Smooth muscle cell (in vitro differentiated cells): ENCODE measurements around the gene SCAF11. TPM values are rescaled to one million over a fixed set of nuclear protein-coding genes. Genes with fewer than 3 reads are reported as not detected.

Source experiments
- DNase-seq: peaks from one replicate; lab custom pipeline; 2025; ENCODE audit not compliant: unreplicated experiment; lab: John Stamatoyannopoulos, UW
- H2AFZ ChIP-seq: fragments of 200-600 bp; sonication (generic); 2 replicates; pipeline ENCODE4 v1.6.0; 2016; ENCODE audit warnings: antibody characterized with exemption, low read depth, mild to moderate bottlenecking
- H3F3A ChIP-seq: fragments of 200-600 bp; sonication (generic); 2 replicates; pipeline ENCODE4 v1.6.0; 2017; ENCODE audit warnings: antibody characterized with exemption, low read depth
- H3K27ac ChIP-seq: fragments of 200-600 bp; sonication (generic); 2 replicates; pipeline ENCODE4 v1.5.1; 2016; ENCODE audit warnings: low read depth, mild to moderate bottlenecking
- H3K27me3 ChIP-seq: fragments of 200-600 bp; sonication (generic); 2 replicates; pipeline ENCODE4 v1.6.1; 2016; ENCODE audit warnings: low read depth, mild to moderate bottlenecking
- H3K36me3 ChIP-seq: fragments of 200-600 bp; sonication (generic); 2 replicates; pipeline ENCODE4 v1.5.1; 2016; ENCODE audit warnings: low read depth
- H3K4me1 ChIP-seq: fragments of 200-600 bp; sonication (generic); 2 replicates; pipeline ENCODE4 v1.5.1; 2016; ENCODE audit warnings: low read depth
- H3K4me2 ChIP-seq: fragments of 200-600 bp; sonication (generic); 2 replicates; pipeline ENCODE4 v1.6.0; 2016; ENCODE audit warnings: mild to moderate bottlenecking
- H3K4me3 ChIP-seq: fragments of 200-600 bp; sonication (generic); 2 replicates; pipeline ENCODE4 v1.5.1; 2016; ENCODE audit warnings: mild to moderate bottlenecking
- H3K79me2 ChIP-seq: fragments of 200-600 bp; sonication (generic); 2 replicates; pipeline ENCODE4 v1.6.0; 2016; ENCODE audit warnings: low read depth, mild to moderate bottlenecking
- H3K9ac ChIP-seq: fragments of 200-600 bp; sonication (generic); 2 replicates; pipeline ENCODE4 v1.6.0; 2016; ENCODE audit warnings: low read depth
- H3K9me3 ChIP-seq: fragments of 200-600 bp; sonication (generic); replicated peaks from 2 replicates; pipeline ENCODE4 v1.5.1; 2016; ENCODE audit warnings: low read depth
- H4K20me1 ChIP-seq: fragments of 200-600 bp; sonication (generic); 2 replicates; pipeline ENCODE4 v1.6.0; 2016; ENCODE audit warnings: low read depth
- WGBS: methylation state at CpG from one replicate; pipeline ENCODE4 v1.1.7; 2016; ENCODE audit warnings: low lambda C conversion rate; 5-methylcytosine and 5-hydroxymethylcytosine counted together
- polyA plus RNA-seq: library from polyadenylated mRNA; unstranded; fragments of >200 nt; fragmentation: Nextera tagmentation; extraction: Ambion mirVana; gene quantifications from 2 replicates; pipeline ENCODE4 v1.2.1, GENCODE V29; 2016
- total RNA-seq: library from RNA; depleted of rRNA; stranded (reverse); fragments of >200 nt; gene quantifications from 2 replicates; pipeline ENCODE4 v1.2.3, GENCODE V29; 2014
- TF ChIP-seq, protein P1 (sequence below): fragments of 200-600 bp; sonication (generic); IDR thresholded peaks from 2 replicates; pipeline ENCODE4 v1.5.1; 2017; ENCODE audit warnings: borderline replicate concordance, mild to moderate bottlenecking, antibody characterized with exemption; ENCODE audit not compliant: insufficient read depth, poor library complexity, severe bottlenecking

Gene SCAF11
- total and polyA plus RNA-seq, 2 experiments from 2014 or later, result 33.2 to 99.5 TPM

DNA sequence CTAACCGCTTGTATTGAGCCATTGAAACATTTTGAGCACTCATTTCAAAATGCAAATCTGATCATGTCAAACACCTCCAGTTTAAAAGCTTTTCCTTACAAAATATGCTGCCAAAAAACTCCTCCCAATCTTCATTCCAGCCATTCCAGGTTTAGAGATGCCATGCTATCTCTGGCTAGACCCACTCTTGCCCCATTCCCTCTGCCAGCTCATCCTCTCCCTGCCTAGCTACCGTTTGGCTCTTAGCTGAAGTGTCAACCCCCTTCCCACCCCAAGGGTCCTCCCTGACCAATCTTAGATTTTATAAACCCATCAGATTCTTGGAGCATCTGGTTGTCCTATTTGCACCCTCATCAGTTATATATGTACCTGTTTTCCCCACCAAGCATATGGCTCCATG, 75.0 kb downstream of the SCAF11 start:
- H3K36me3 ChIP-seq, result peaks cover 2% of the 10 kb centered on the region
- H2AFZ ChIP-seq, result no peak overlapping the region
- peaks cover 6% of the 10 kb centered on the region for H4K20me1 ChIP-seq
- no peaks in the 10 kb centered on the region for H3K79me2 ChIP-seq
- WGBS, result 81% methylated on average over 2 of the region's 2 CpGs
- H3K27ac ChIP-seq, result no peak overlapping the region
- H3K27me3 ChIP-seq, result no peaks in the 10 kb centered on the region
- TF ChIP-seq, protein P1, sequence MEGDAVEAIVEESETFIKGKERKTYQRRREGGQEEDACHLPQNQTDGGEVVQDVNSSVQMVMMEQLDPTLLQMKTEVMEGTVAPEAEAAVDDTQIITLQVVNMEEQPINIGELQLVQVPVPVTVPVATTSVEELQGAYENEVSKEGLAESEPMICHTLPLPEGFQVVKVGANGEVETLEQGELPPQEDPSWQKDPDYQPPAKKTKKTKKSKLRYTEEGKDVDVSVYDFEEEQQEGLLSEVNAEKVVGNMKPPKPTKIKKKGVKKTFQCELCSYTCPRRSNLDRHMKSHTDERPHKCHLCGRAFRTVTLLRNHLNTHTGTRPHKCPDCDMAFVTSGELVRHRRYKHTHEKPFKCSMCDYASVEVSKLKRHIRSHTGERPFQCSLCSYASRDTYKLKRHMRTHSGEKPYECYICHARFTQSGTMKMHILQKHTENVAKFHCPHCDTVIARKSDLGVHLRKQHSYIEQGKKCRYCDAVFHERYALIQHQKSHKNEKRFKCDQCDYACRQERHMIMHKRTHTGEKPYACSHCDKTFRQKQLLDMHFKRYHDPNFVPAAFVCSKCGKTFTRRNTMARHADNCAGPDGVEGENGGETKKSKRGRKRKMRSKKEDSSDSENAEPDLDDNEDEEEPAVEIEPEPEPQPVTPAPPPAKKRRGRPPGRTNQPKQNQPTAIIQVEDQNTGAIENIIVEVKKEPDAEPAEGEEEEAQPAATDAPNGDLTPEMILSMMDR, result no peak
- H3F3A ChIP-seq, result peaks cover 8% of the 10 kb centered on the region
- H3K4me2 ChIP-seq, result no peak overlapping the region
- H3K4me3 ChIP-seq, result no peak overlapping the region
- no peaks in the 10 kb centered on the region for H3K4me1 ChIP-seq
- no peaks in the 10 kb centered on the region for H3K9me3 ChIP-seq
- no peak for DNase-seq
- H3K9ac ChIP-seq, result no peak overlapping the region

DNA sequence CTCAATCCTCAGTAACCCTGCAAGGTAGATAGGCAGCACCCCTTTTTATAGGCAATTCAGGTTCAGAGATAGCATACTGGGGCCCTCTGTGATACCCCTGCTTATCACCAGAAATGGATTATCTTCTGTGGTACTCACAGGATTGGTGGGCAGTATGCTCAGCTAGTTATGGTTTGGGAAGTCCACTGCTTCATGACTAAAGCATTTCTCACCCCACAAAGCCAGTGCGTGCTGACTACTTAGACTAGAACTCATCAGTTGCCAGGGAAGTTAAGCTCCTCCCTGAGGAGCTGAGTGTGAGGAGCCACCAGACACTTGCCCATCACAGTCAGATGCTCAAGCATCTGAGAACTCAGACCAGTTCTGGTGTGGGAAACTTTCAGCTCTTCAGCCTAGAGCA, 76.3 kb downstream of the SCAF11 start:
- Histone ChIP-seq H3K79me2 (no peaks in the 10 kb centered on the region), H3F3A (peaks cover under 1% of the 10 kb centered on the region), H2AFZ (no peak overlapping the region), H3K9ac (no peak overlapping the region), H3K4me1 (no peaks in the 10 kb centered on the region), H3K9me3 (no peaks in the 10 kb centered on the region), H3K4me2 (no peak overlapping the region), H3K36me3 (no peaks in the 10 kb centered on the region), H3K4me3 (no peak overlapping the region), H3K27ac (peak overlapping the region; percentile 30), H3K27me3 (no peaks in the 10 kb centered on the region), H4K20me1 (peaks cover 6% of the 10 kb centered on the region)
- 0% methylated on average over 1 of the region's 1 CpG for WGBS
- TF ChIP-seq, protein P1, result no peak
- DNase-seq, result no peak

DNA sequence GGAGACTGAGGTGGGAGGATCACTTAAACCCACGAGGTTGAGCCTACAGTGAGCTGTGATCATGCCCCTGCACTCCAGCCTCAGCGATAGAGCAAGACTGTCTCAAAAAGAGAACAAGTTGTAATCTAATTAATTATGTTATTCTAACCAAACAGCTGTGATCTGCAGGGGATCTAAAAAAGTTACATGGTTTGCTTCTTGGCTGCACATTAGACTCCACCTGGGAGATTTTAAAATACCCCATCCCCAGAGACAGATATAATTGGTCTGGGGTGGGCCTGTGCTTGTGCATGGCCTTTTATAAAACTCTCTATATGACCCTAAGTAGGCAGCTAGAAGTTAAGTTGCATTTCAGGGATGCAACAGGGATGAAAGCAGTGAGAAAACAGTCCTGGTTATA, 76.7 kb downstream of the SCAF11 start:
- no peak for DNase-seq
- H3K4me1 ChIP-seq, result no peaks in the 10 kb centered on the region
- no peaks in the 10 kb centered on the region for H3K36me3 ChIP-seq
- TF ChIP-seq, protein P1, result no peak
- H2AFZ ChIP-seq, result no peak overlapping the region
- H3K9ac ChIP-seq, result no peak overlapping the region
- WGBS, result 81% methylated on average over 2 of the region's 2 CpGs
- H3K79me2 ChIP-seq, result no peaks in the 10 kb centered on the region
- no peak overlapping the region for H3K4me2 ChIP-seq
- no peak overlapping the region for H3K27ac ChIP-seq
- H3K4me3 ChIP-seq, result no peak overlapping the region
- no peaks in the 10 kb centered on the region for H3F3A ChIP-seq
- no peaks in the 10 kb centered on the region for H3K27me3 ChIP-seq
- H4K20me1 ChIP-seq, result peaks cover 6% of the 10 kb centered on the region
- no peaks in the 10 kb centered on the region for H3K9me3 ChIP-seq

GRCh38 chr12:45912774-45913173, 77.6 kb downstream of the SCAF11 start:
- WGBS, result 83% methylated on average over 3 of the region's 3 CpGs
- H3K4me2 ChIP-seq, result no peak overlapping the region

More at GRCh38 chr12:45912774-45913173, 77.6 kb downstream of the SCAF11 start:
- no peak overlapping the region for H2AFZ ChIP-seq
- no peak overlapping the region for H3K4me3 ChIP-seq
- DNase-seq, result no peak
- no peaks in the 10 kb centered on the region for H3K27me3 ChIP-seq
- H3K27ac ChIP-seq, result no peak overlapping the region
- H3K36me3 ChIP-seq, result no peaks in the 10 kb centered on the region
- TF ChIP-seq, protein P1, result no peak
- no peaks in the 10 kb centered on the region for H3K79me2 ChIP-seq
- H3K9ac ChIP-seq, result no peak overlapping the region
- peaks cover 6% of the 10 kb centered on the region for H4K20me1 ChIP-seq
- no peaks in the 10 kb centered on the region for H3K9me3 ChIP-seq
- no peaks in the 10 kb centered on the region for H3K4me1 ChIP-seq
- H3F3A ChIP-seq, result no peaks in the 10 kb centered on the region
